GM12801 (cell line): Measurements from ENCODE around the gene CTBP2.

ENCODE experiments used
- TF ChIP-seq, protein P1 (sequence below): IDR thresholded peaks from one replicate; pipeline ENCODE4 v1.5.1; 2011; ENCODE audit warnings: control low read depth; ENCODE audit not compliant: insufficient read length; ENCODE audit errors: extremely low read depth

Gene CTBP2

DNA sequence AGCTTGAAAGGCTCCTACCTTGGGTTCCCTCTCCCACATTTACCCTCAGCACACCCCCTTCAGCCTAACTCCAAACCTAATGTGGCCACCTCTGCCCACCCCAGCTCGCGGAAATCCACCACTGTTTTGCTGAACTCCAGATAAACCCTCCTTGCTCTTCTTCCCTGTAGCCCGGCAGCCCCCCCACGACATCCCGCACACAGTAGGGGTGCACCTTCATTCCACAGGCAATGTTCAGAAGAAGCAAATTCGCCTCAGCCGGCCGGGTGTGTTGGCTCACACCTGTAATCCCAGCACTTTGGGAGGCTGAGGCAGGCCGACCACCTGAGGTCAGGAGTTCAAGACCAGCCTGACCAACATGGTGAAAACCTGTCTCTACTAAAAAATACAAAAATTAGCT is 17.4 kb downstream of the CTBP2 start:
- TF ChIP-seq, protein P1, sequence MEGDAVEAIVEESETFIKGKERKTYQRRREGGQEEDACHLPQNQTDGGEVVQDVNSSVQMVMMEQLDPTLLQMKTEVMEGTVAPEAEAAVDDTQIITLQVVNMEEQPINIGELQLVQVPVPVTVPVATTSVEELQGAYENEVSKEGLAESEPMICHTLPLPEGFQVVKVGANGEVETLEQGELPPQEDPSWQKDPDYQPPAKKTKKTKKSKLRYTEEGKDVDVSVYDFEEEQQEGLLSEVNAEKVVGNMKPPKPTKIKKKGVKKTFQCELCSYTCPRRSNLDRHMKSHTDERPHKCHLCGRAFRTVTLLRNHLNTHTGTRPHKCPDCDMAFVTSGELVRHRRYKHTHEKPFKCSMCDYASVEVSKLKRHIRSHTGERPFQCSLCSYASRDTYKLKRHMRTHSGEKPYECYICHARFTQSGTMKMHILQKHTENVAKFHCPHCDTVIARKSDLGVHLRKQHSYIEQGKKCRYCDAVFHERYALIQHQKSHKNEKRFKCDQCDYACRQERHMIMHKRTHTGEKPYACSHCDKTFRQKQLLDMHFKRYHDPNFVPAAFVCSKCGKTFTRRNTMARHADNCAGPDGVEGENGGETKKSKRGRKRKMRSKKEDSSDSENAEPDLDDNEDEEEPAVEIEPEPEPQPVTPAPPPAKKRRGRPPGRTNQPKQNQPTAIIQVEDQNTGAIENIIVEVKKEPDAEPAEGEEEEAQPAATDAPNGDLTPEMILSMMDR = no peak

DNA sequence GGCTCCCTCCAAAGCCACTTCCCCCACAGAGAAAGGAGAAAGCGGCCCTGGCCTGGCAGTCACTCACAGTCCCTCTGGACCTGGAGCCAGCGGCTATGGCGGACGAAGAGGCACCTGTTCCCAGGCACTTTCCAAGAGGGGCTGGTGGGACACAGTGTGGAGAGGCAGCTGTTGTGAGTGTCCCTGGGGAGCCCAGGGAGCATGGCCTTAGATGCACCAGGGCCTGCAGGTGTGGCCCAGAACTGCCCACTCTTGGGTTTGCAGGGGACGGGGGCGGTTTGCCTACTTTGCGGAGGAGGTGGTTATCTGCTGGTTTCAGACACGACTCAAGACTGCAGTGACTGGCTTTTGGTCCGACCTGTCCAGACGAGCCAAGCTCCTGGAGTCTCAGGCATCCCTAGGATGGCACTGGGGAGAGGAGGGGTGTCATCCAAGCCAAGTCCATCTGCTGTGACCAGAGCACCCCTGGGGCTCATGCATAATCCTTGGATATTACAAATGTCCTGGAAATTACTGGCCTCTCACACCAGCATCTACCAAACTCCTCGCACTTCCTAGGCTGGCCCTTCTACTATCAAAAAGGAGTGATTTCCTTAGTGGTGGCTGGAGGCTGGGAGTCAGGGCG is 18.4 kb downstream of the CTBP2 start:
- TF ChIP-seq, protein P1 = no peak

DNA sequence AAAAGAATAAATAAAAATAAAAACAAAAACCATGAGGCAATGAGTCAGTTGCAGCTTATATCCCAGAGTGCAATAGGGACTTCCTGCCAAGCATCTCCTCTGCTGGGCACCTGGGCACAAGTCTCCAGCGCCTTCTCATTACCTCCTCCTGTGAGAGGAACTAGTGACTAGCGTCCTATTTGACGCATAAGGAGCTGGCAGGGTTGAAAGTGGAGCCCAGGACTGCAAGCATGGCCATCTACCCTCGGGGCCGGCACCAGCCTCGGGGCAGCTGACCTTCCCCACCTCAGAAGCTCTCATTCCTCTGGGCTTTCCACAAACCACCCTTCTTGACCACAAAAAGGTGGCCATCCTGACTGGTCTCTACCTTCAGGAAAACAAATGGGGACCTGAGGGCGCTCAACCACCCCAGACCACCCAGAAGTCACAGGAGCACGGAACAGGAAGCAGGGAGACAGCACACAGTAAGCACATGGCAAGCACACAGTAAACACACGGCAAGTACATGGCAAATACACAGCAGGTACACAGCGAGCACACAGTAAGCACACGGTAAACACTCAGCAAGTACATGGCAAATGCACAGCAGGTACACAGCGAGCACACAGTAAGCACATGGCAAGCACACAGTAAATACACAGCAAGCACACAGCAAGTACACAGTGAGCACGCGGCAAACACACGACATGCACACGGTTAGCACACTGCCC is 19.1 kb downstream of the CTBP2 start:
- TF ChIP-seq, protein P1 = no peak

DNA sequence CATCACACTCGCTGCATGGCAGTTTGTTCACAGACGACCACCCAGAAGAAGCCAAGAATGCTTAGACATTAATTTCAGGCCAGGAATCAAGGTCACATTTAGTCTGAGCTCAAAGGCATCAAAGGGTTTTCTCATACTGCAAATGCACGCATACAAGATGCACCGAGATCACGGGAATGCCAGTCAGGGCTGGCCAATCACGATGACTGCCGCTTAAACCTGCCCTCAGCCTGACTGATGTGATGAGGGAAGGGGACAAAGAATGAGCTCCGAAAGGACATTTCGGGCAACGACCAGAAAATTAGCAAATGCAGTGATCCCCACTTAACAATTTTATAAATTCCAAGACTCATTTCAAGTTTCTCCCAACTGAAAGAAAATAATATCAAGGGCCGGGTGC is 20.2 kb downstream of the CTBP2 start:
- TF ChIP-seq, protein P1 = no peak

DNA sequence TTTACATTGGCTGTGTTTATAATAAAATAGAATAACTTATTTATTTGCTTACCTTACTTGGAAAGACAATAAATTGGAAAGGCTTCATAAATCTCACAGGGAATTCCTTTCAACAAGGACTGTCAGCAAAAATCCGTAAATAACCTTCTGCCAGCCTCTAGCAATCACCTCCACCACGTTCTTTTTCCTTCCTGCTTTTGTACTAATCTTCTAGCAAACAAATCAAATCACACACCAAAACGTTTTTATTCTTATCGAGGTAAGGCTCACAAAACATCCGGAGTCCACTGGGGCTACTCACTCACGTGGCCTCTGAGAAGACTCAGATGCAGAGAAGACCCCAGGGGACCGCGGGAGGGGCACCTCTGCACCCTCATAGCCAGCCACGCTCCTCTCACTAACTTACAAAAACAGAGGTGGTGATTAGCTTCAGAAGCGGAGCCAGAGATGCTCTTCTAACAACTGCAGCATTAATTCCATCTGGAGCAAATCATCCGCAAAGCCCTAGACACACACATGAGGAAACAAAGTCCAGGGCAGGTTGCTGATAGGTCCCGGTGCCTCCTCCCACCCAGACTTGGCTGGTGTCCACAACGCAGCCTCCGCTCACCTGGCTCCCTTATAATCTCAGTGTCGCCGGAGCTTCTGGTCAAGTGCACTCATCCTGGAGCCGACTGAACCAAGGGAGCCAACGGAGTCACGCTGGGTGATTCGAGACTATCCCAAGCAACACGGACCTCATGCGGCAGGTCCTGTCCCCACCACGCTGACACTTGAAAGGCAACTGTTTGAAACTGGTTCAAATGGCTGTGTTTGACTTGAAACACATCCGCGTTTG is 22.5 kb downstream of the CTBP2 start:
- TF ChIP-seq, protein P1 = no peak

DNA sequence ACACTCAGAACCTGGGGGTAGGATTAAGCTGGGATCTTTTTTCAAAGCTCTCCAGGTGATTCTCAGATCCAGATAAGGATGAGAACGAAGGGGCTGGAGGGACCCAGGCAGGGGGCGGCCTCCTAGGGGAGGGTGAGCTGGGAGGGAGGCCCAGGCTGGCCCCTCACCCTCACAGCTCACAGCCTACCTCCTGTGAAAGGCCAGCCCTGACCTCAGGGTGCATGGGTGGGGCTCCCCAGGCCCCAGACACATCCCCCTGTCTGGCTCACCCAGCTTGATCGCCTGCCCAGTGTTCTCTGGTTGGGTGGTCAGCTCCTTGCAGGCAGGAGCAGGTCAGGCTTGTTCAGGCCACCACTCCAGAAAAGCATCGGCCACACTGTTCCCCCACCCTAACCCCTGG is 24.3 kb downstream of the CTBP2 start:
- TF ChIP-seq, protein P1 = no peak

DNA sequence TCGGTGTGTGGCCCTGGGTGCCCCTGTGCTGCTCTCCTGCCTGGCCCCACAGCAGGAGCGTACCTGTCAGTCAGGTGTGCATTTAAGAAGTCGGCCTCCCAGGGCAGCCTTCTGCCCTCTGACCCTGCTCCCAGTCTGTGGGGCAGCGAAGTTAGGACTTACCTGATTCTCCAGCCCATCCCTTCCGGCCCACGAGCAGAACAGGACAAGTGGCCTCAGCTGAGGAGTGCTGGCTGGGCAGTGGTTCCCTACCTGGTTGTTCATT is 24.7 kb downstream of the CTBP2 start:
- TF ChIP-seq, protein P1 = no peak
